Mesenchymal stem cell (in vitro differentiated cells and primary cell): ENCODE data around the gene RNH1.

ENCODE experiments used
- DNase-seq: peaks from one replicate; pipeline ENCODE4 v3.0.0-alpha.2; 2013
- H2AFZ ChIP-seq: one replicate; pipeline ENCODE4 v1.6.1; 2013; ENCODE audit warnings: low read depth, mild to moderate bottlenecking, control low read depth, inconsistent platforms, low read length, moderate library complexity
- H2AK5ac ChIP-seq: 2 replicates; pipeline ENCODE4 v1.6.1; 2013; ENCODE audit warnings: low read length, moderate library complexity, mild to moderate bottlenecking, inconsistent platforms; ENCODE audit not compliant: severe bottlenecking
- H2BK120ac ChIP-seq: one replicate; pipeline ENCODE4 v1.6.1; 2013; ENCODE audit warnings: low read depth, mild to moderate bottlenecking, inconsistent platforms, low read length, moderate library complexity
- H2BK12ac ChIP-seq, 2 experiments: one replicate each; pipeline ENCODE4 v1.6.1; 2013; ENCODE audit warnings: inconsistent platforms in 2 of 2, low read length in 2 of 2, mild to moderate bottlenecking in 2 of 2, moderate library complexity in 2 of 2, control low read depth in 1 of 2
- H2BK15ac ChIP-seq: one replicate; pipeline ENCODE4 v1.6.1; 2013; ENCODE audit warnings: mild to moderate bottlenecking, low read depth, inconsistent platforms; ENCODE audit not compliant: poor library complexity, severe bottlenecking
- H2BK5ac ChIP-seq: 2 replicates; pipeline ENCODE4 v1.6.1; 2013; ENCODE audit warnings: low read depth, mild to moderate bottlenecking, low read length, control low read depth, inconsistent platforms; ENCODE audit not compliant: poor library complexity, severe bottlenecking
- H3K14ac ChIP-seq, 2 experiments: one replicate each; pipeline ENCODE4 v1.6.1; 2013; ENCODE audit warnings: inconsistent platforms in 2 of 2, low read length in 2 of 2, control low read depth in 1 of 2, mild to moderate bottlenecking in 1 of 2, moderate library complexity in 1 of 2
- H3K18ac ChIP-seq, 2 experiments: one replicate each; pipeline ENCODE4 v1.6.1; 2013; ENCODE audit warnings: inconsistent platforms in 2 of 2, low read length in 2 of 2, control low read depth in 1 of 2, low read depth in 1 of 2, mild to moderate bottlenecking in 1 of 2
- H3K23ac ChIP-seq, 2 experiments: one replicate each; pipeline ENCODE4 v1.6.1; 2013; ENCODE audit warnings: inconsistent platforms in 2 of 2, low read length in 2 of 2, mild to moderate bottlenecking in 2 of 2, moderate library complexity in 2 of 2, control low read depth in 1 of 2
- H3K27ac ChIP-seq: 2 replicates; pipeline ENCODE4 v1.5.1; 2013; ENCODE audit warnings: mild to moderate bottlenecking, moderate library complexity, low read length, control low read depth, inconsistent platforms; ENCODE audit not compliant: poor library complexity, severe bottlenecking
- H3K27me3 ChIP-seq, 2 experiments: 2 replicates each; pipeline versions ENCODE4 v1.6.1 to v1.7.0; 2013; ENCODE audit warnings: low read length in 2 of 2, mild to moderate bottlenecking in 2 of 2, moderate library complexity in 2 of 2, control low read depth in 1 of 2, inconsistent platforms in 1 of 2; ENCODE audit not compliant: control insufficient read depth in 1 of 2, insufficient read depth in 1 of 2
- H3K36me3 ChIP-seq, 2 experiments: 2 replicates each; pipeline versions ENCODE4 v1.6.1 to v1.7.0; 2013; ENCODE audit warnings: low read length in 2 of 2, control low read depth in 1 of 2, inconsistent platforms in 1 of 2, low read depth in 1 of 2, mild to moderate bottlenecking in 1 of 2; ENCODE audit not compliant: insufficient read depth in 2 of 2, control insufficient read depth in 1 of 2
- H3K4ac ChIP-seq, 2 experiments: one replicate each; pipeline ENCODE4 v1.6.1; 2013; ENCODE audit warnings: inconsistent platforms in 2 of 2, low read length in 2 of 2, mild to moderate bottlenecking in 2 of 2, moderate library complexity in 2 of 2, control low read depth in 1 of 2, low read depth in 1 of 2
- H3K4me1 ChIP-seq: 2 replicates; pipeline ENCODE4 v1.6.1; 2013; ENCODE audit warnings: low read depth, low read length, control low read depth; ENCODE audit not compliant: control insufficient read depth, insufficient read depth
- H3K4me2 ChIP-seq: 2 replicates; pipeline ENCODE4 v1.6.1; 2013; ENCODE audit warnings: low read length, mild to moderate bottlenecking, inconsistent platforms; ENCODE audit not compliant: poor library complexity, severe bottlenecking
- H3K4me3 ChIP-seq, 2 experiments: 2 replicates each; pipeline versions ENCODE4 v1.5.1 to v1.7.0; 2013; ENCODE audit warnings: low read length in 2 of 2, mild to moderate bottlenecking in 2 of 2, control low read depth in 1 of 2, low read depth in 1 of 2; ENCODE audit not compliant: insufficient read depth in 1 of 2
- H3K79me1 ChIP-seq: replicated peaks from 2 replicates; pipeline ENCODE4 v1.6.1; 2013; ENCODE audit warnings: mild to moderate bottlenecking, control low read depth, low read length, inconsistent platforms; ENCODE audit not compliant: poor library complexity, severe bottlenecking
- H3K9ac ChIP-seq: 2 replicates; pipeline ENCODE4 v1.7.0; 2013; ENCODE audit warnings: mild to moderate bottlenecking, low read length, moderate library complexity
- H3K9me3 ChIP-seq: 2 replicates; pipeline ENCODE4 v1.7.0; 2013; ENCODE audit warnings: mild to moderate bottlenecking, low read length; ENCODE audit not compliant: control insufficient read depth
- H4K8ac ChIP-seq: one replicate; pipeline ENCODE4 v1.6.1; 2013; ENCODE audit warnings: inconsistent platforms, mild to moderate bottlenecking, low read length, moderate library complexity
- H4K91ac ChIP-seq: one replicate; pipeline ENCODE4 v1.6.1; 2013; ENCODE audit warnings: mild to moderate bottlenecking, low read length, inconsistent platforms
- WGBS: methylation state at CpG from one replicate; pipeline ENCODE4 v1.1.7; 2013; ENCODE audit warnings: mixed read lengths; 5-methylcytosine and 5-hydroxymethylcytosine counted together

The RNH1 gene

GRCh38 chr11:498297-499181 lies 8.5 kb downstream of the RNH1 start:
- H2BK5ac ChIP-seq = no peak overlapping the region
- H3K18ac ChIP-seq = no peak overlapping the region
- no peak overlapping the region for H2BK12ac ChIP-seq
- H3K4me3 ChIP-seq = no peak overlapping the region
- no peak overlapping the region for H3K9ac ChIP-seq
- H3K23ac ChIP-seq = no peak overlapping the region
- peaks cover 47% of the 10 kb centered on the region for H3K79me1 ChIP-seq
- 98% methylated on average over 39 of the region's 39 CpGs for whole genome bisulfite sequencing
- no peak overlapping the region for H3K14ac ChIP-seq
- no peak overlapping the region for H2BK120ac ChIP-seq
- H3K27me3 ChIP-seq = no peaks in the 10 kb centered on the region
- no peak overlapping the region for H3K4ac ChIP-seq
- H3K36me3 ChIP-seq = peaks cover 83 to 93% of the 10 kb centered on the region in 2 experiments
- no peak overlapping the region for H4K8ac ChIP-seq
- no peak overlapping the region for H3K27ac ChIP-seq
- DNase-seq = no peak
- H3K4me1 ChIP-seq = peaks cover 16% of the 10 kb centered on the region
- no peak overlapping the region for H3K4me2 ChIP-seq
- H3K9me3 ChIP-seq = no peaks in the 10 kb centered on the region
- no peak overlapping the region for H2AFZ ChIP-seq
- no peak overlapping the region for H4K91ac ChIP-seq
- no peak overlapping the region for H2AK5ac ChIP-seq
- H2BK15ac ChIP-seq = no peak overlapping the region

- no peak overlapping the region for H2AK5ac ChIP-seq
- H3K4ac ChIP-seq = no peak overlapping the region
- H4K8ac ChIP-seq = no peak overlapping the region
- no peak overlapping the region for H3K23ac ChIP-seq
- no peak overlapping the region for H2BK12ac ChIP-seq
- WGBS = 97% methylated on average over 31 of the region's 31 CpGs
- peaks cover 44% of the 10 kb centered on the region for H3K79me1 ChIP-seq
- H3K27me3 ChIP-seq = no peaks in the 10 kb centered on the region
- DNase-seq = no peak
- H3K9ac ChIP-seq = no peak overlapping the region
- no peak overlapping the region for H3K4me3 ChIP-seq
- H3K18ac ChIP-seq = no peak overlapping the region
- H3K4me2 ChIP-seq = no peak overlapping the region
- H3K4me1 ChIP-seq = peaks cover 18% of the 10 kb centered on the region
- no peak overlapping the region for H3K14ac ChIP-seq
- no peak overlapping the region for H3K27ac ChIP-seq
- H2BK5ac ChIP-seq = no peak overlapping the region
- no peak overlapping the region for H2AFZ ChIP-seq
- peak overlapping the region; percentile 63 for H4K91ac ChIP-seq
- no peak overlapping the region for H2BK15ac ChIP-seq
- no peak overlapping the region for H2BK120ac ChIP-seq
- H3K36me3 ChIP-seq = peaks cover 89 to 92% of the 10 kb centered on the region in 2 experiments
- H3K9me3 ChIP-seq = no peaks in the 10 kb centered on the region
These were observed 9.3 kb downstream of the RNH1 start for GRCh38 chr11:497565-498296.

- Histone ChIP-seq H2BK15ac (no peak overlapping the region), H3K27ac (no peak overlapping the region), H2BK5ac (no peak overlapping the region), H3K9ac (no peak overlapping the region), H3K4me1 (peaks cover 17% of the 10 kb centered on the region), H3K9me3 (no peaks in the 10 kb centered on the region), H4K91ac (no peak overlapping the region), H3K79me1 (peaks cover 37% of the 10 kb centered on the region), H3K27me3 (no peaks in the 10 kb centered on the region), H2AFZ (no peak overlapping the region), H3K4ac (no peak overlapping the region), H4K8ac (no peak overlapping the region), H2BK12ac (no peak overlapping the region), H3K36me3 (peaks cover 87 to 88% of the 10 kb centered on the region in 2 experiments), H3K23ac (no peak overlapping the region), H3K4me2 (no peak overlapping the region), H3K14ac (no peak overlapping the region), H2AK5ac (no peak overlapping the region), H3K18ac (no peak overlapping the region), H3K4me3 (no peak overlapping the region), H2BK120ac (no peak overlapping the region)
- WGBS = 96% methylated on average over 34 of the region's 34 CpGs
- DNase-seq = no peak
These were observed 10.0 kb downstream of the RNH1 start for GRCh38 chr11:496834-497564.

- Histone ChIP-seq H2BK15ac (no peak overlapping the region), H2BK120ac (no peak overlapping the region), H3K27ac (no peak overlapping the region), H3K4me2 (no peak overlapping the region), H3K79me1 (peaks cover 28% of the 10 kb centered on the region), H3K9me3 (no peaks in the 10 kb centered on the region), H3K18ac (no peak overlapping the region), H3K27me3 (no peaks in the 10 kb centered on the region), H4K91ac (no peak overlapping the region), H3K14ac (no peak overlapping the region), H4K8ac (no peak overlapping the region), H2AFZ (no peak overlapping the region), H3K4me3 (no peak overlapping the region), H2BK12ac (no peak overlapping the region), H3K4ac (no peak overlapping the region), H3K9ac (no peak overlapping the region), H2AK5ac (no peak overlapping the region), H3K4me1 (peaks cover 15% of the 10 kb centered on the region), H2BK5ac (no peak overlapping the region), H3K36me3 (peaks cover 81 to 82% of the 10 kb centered on the region in 2 experiments), H3K23ac (no peak overlapping the region)
- DNase-seq = no peak
- 92% methylated on average over 10 of the region's 10 CpGs for WGBS
These were observed 11.5 kb downstream of the RNH1 start for GRCh38 chr11:495537-495931.
